Ishikawa (cell line): ENCODE results near the gene TRIM2.
A peak's percentile ranks its signal among the peaks of the same experiment; 100 is the strongest.

Experiments
- CEBPB ChIP-seq: IDR thresholded peaks from 2 replicates; pipeline ENCODE4 v1.6.1; 2012
- CREB1 ChIP-seq: IDR thresholded peaks from 2 replicates; pipeline ENCODE4 v1.6.1; 2012; ENCODE audit warnings: low read depth
- EGR1 ChIP-seq: IDR thresholded peaks from 2 replicates; pipeline ENCODE4 v1.6.1; 2012
- EP300 ChIP-seq: IDR thresholded peaks from 2 replicates; pipeline ENCODE4 v1.6.1; 2012; ENCODE audit warnings: borderline replicate concordance
- FOXM1 ChIP-seq: IDR thresholded peaks from 2 replicates; pipeline ENCODE4 v1.6.1; 2012; ENCODE audit warnings: low read depth, borderline replicate concordance
- NFIC ChIP-seq: IDR thresholded peaks from 2 replicates; pipeline ENCODE4 v1.6.1; 2012
- RAD21 ChIP-seq: IDR thresholded peaks from 2 replicates; pipeline ENCODE4 v1.6.1; 2012; ENCODE audit warnings: low read depth
- REST ChIP-seq: IDR thresholded peaks from 2 replicates; pipeline ENCODE4 v1.6.1; 2012; ENCODE audit warnings: low read depth, mild to moderate bottlenecking
- TAF1 ChIP-seq: IDR thresholded peaks from 2 replicates; pipeline ENCODE4 v1.6.1; 2012; ENCODE audit warnings: low read depth, mild to moderate bottlenecking
- TCF12 ChIP-seq: IDR thresholded peaks from 2 replicates; pipeline ENCODE4 v1.6.1; 2012; ENCODE audit warnings: low read depth
- YY1 ChIP-seq: IDR thresholded peaks from 2 replicates; pipeline ENCODE4 v1.6.1; 2012; ENCODE audit warnings: low read depth
- ZBTB7A ChIP-seq: IDR thresholded peaks from 2 replicates; pipeline ENCODE4 v1.6.1; 2012; ENCODE audit warnings: low read depth
- TF ChIP-seq, protein P1 (sequence below): IDR thresholded peaks from 2 replicates; pipeline ENCODE4 v1.6.1; 2012
- TF ChIP-seq, protein P2 (sequence below): IDR thresholded peaks from 2 replicates; pipeline ENCODE4 v1.6.1; 2012

DNA sequence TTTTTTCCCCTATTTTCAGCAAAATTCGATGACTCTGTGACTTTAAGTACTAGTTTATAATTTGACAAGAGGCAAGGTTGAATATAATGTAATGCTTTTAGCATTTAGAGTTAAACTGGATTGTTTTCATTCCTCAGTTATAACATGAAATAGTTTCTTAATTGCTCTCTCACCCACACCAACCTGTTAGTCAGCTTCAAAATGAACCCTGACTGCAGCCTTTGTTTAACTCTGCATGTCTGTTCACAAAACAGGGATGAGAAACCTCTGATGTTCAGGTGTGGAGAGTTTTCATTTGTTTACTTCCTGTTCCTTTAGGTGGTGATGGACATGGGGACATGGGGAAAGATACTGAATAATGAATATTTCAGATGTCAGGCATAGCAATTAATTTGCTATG is 90.4 kb downstream of the TRIM2 start:
- no peak for TF ChIP-seq EP300
- TF ChIP-seq CEBPB: no peak
- TF ChIP-seq, protein P1, sequence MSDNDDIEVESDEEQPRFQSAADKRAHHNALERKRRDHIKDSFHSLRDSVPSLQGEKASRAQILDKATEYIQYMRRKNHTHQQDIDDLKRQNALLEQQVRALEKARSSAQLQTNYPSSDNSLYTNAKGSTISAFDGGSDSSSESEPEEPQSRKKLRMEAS: no peak
- TF ChIP-seq TAF1: no peak
- TF ChIP-seq NFIC: 0 out of 2 replicates have a peak, but pooled peaks have one; percentile 25
- no peak for TF ChIP-seq YY1
- TF ChIP-seq REST: no peak
- TF ChIP-seq FOXM1: no peak
- no peak for TF ChIP-seq EGR1
- no peak for TF ChIP-seq RAD21
- no peak for TF ChIP-seq ZBTB7A
- TF ChIP-seq, protein P2, sequence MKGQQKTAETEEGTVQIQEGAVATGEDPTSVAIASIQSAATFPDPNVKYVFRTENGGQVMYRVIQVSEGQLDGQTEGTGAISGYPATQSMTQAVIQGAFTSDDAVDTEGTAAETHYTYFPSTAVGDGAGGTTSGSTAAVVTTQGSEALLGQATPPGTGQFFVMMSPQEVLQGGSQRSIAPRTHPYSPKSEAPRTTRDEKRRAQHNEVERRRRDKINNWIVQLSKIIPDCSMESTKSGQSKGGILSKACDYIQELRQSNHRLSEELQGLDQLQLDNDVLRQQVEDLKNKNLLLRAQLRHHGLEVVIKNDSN: no peak
- 0 out of 2 replicates have a peak, but pooled peaks have one; percentile 38 for TF ChIP-seq TCF12
- TF ChIP-seq CREB1: no peak
